Femur (tissue), 1 donor: ENCODE data around the gene BCORL1.

ENCODE experiments used
- DNase-seq: peaks from one replicate; pipeline ENCODE4 v3.0.0-alpha.2; 2017

Gene BCORL1

DNA sequence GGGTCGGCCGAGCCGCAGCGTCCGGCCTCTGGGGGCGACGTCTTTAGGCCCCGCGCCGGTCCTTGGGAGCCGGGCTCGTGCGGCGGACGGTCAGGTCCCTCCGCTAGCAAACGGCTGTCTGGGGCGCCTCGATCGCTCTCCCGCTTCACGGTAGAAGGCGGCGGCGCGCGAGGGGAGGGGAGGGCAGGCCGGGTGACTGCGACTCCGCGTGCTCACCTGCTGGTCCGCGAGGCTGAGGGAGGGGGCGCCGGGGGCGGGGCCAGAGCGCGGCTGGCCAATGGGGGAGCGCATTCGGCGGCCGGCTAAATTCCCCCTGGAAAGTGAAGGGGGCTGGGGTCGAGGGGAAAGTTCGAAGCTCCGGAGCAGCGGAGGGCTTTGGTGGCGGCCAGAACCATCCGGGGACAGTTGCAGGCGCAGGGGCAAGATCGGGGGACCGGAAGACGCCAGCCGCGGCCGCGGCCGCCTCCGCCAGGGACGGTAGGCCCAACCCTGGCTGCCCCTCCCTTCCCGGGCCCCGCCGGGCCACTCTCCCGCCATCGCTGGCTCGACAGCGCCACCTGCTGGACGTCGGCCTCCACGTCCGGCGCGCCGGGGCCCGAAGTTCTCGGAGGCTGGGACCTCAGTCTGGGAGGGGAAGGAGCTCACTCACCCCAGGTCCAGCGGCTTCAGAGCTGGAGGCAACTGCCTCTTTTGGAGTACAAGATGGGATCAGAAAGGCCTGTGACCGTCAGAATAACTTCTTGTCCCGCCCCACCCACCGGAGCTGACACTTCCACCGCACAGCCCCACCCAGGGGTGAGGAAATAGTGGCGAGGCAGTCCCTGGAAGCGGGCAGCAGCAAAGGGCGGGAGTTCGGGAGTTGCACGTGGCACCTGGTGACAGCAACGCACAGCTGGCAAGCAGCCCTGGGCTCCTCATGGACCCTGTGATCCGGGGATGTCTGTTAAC lies 78.0 kb downstream of the BCORL1 start:
- DNase-seq, result peak; percentile 88

DNA sequence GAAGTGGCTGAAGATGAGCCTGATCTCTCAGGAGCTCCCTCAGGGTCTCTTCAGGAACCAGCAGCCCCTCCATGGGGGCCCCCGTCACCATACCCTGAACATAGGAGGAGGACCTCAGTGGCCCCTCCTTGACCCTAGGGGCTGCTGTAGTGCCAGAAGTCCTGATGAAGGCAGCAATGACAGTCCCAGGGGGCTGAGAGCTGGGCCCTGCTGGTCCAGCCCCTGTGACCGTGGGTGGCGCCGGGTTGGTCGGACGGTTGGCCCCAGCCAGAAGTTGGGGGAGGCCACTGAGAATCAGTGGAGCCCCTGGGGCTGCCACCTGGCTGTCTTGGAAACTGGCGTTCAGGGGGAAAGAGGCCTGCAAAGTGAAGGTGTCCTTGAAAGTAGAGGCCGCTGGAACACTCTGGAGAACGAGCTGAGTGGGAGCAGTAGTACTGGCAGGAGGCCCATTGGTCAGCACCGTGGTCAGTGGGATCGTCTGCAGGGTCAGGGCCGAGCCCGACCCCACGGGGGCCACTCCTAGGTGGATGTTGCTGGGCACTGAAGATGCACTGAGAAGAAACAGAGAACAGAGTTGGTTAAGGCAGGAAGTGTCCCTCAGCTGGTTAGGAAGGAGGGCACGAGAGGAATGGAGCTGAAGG lies 84.7 kb downstream of the BCORL1 start:
- no peak for DNase-seq

DNA sequence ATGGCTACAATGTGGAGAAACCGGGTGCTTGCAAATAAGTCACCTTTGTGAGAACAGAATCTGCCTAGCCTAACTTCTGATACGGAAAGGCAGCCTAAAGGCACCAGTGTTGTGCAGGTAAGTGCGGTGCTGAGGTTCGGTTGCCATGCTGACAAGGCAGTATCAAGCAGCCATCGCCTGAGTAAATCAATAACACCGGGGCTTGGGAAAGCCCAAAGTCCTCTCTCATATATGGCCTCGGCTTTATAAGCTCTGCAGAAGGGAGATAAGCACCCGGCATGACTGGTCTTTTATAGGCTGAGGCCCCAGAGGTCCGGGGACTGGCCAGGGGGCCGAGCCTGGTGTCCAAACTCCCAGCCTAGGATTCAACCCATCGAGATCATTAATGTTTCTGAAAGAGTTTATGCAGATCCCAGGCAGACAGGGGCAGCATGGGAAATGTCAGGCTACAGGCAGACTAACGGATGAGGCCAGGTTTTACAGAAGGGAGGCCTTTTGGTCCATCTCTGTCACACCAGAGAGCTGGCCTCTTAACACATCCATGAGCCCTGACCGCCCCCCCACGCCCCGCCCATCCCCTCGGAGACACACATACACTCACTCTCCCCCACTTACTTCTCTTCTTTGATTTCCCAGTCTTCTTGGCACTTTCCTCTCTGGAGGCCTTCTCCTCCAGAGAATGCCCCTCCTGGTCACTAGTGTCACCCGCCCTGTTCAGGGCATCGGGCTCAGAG lies 89.3 kb downstream of the BCORL1 start:
- DNase-seq, result no peak

GRCh38 chrX:130072345-130072740 lies 89.9 kb downstream of the BCORL1 start:
- DNase-seq, result no peak

- DNase-seq, result no peak
Measured at GRCh38 chrX:130075777-130076176, 93.3 kb downstream of the BCORL1 start.

- peak; percentile 67 for DNase-seq
Measured at GRCh38 chrX:130079824-130080406, 97.5 kb downstream of the BCORL1 start.

DNA sequence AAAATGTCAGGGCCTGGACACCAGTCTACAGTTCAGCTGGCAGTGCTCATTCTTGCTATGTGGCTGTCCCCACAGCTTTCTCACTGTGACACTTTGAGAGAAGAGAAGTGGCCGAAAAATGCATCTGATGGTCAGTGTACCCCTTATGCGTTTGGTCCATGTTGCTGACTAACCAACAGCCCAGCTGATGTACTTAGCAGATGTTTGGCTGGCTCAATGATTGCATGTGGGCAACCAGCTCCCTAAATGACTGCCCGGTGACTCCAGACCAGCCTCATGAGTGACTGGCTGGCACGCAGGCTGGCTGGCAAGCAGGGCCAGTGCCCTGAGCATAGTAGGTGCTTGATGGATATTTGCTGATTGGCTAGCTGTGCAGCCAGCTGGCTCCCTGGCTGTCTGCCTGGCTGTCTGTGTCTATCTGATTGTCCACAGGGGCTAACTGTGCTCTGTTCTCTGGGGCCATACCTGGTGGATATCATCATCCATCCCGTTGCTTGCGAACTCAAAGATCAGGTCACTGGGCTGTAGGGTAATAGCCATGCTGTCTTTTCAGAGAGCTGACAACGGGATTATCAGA lies 98.4 kb downstream of the BCORL1 start:
- no peak for DNase-seq

- no peak for DNase-seq
Measured at GRCh38 chrX:130081421-130082045, 99.1 kb downstream of the BCORL1 start.

GRCh38 chrX:130082244-130083106 lies 100.0 kb downstream of the BCORL1 start:
- peak; percentile 49 for DNase-seq

GRCh38 chrX:130083107-130083490 lies 100.7 kb downstream of the BCORL1 start:
- no peak for DNase-seq

- DNase-seq, result no peak
Measured at GRCh38 chrX:130083656-130084382, 101.4 kb downstream of the BCORL1 start.

GRCh38 chrX:130084631-130085237 lies 102.3 kb downstream of the BCORL1 start:
- no peak for DNase-seq

- DNase-seq, result no peak
Measured at GRCh38 chrX:130085551-130086446, 103.4 kb downstream of the BCORL1 start.

- no peak for DNase-seq
Measured at GRCh38 chrX:130086447-130087206, 104.2 kb downstream of the BCORL1 start.

- DNase-seq, result no peak
Measured at GRCh38 chrX:130090364-130090763, 107.9 kb downstream of the BCORL1 start.

GRCh38 chrX:130091980-130092522 lies 109.6 kb downstream of the BCORL1 start:
- DNase-seq, result peak; percentile 66

DNA sequence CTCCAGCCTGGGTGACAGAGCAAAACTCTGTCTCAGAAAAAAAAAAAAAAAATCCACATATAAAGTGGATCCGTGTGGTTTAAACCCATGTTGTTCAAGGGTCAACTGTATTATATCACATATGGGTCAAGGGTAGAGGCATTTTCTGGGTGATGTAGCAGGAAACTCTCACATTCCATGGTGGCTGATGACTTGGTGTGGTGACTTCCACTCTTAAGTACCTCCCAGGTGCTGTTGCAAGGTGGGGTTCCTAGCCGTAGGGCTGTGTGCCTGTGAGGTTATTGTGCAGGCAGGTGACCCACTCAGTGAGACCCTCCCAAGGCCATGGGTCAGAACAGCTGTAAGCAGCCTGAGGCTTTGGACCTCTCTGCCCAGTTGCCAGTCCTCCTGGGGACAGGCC lies 110.8 kb downstream of the BCORL1 start:
- no peak for DNase-seq

- DNase-seq, result no peak
Measured at GRCh38 chrX:130094696-130095095, 112.3 kb downstream of the BCORL1 start.
